ENCODE data around the gene SELENOF. TPM values are rescaled to one million over a fixed set of nuclear protein-coding genes. Genes with fewer than 3 reads are reported as not detected.
A peak's percentile ranks its signal among the peaks of the same experiment; 100 is the strongest.

Gene SELENOF
- total and polyA plus RNA-seq, 2 of the 13 experiments (the other 11 are each of a cell fraction or from before 2014, with no cell fraction given): 133 to 163 TPM

- TF ChIP-seq BCL6 (CRISPR knock-in tag; IDR thresholded peaks at IDR 0.05) (no peak), ZSCAN9 (CRISPR knock-in tag; IDR thresholded peaks at IDR 0.05; ENCODE audit: borderline replicate concordance) (0 out of 2 replicates have a peak, but pooled peaks have one; percentile 1)
Measured at GRCh38 chr1:86823386-86823785, 90.5 kb downstream of the SELENOF start (continued).

GRCh38 chr1:86822459-86822858 lies 91.5 kb downstream of the SELENOF start:
- Histone ChIP-seq H3K9ac (ENCODE audit: insufficient read depth, low read depth, low read length) (no peak overlapping the region), H3K27me3 (ENCODE audit: control insufficient read depth in 1 of 2, insufficient read depth in 2 of 2, low read length in 2 of 2) (no peaks in the 10 kb centered on the region), H2AFZ (ENCODE audit: low read length) (no peak overlapping the region), H3K79me2 (ENCODE audit: insufficient read depth, low read length) (no peaks in the 10 kb centered on the region), H3K4me3 (replicated peaks in 1 of 3; ENCODE audit: insufficient read depth in 1 of 3, low read depth in 2 of 3, low read length in 3 of 3) (no peak overlapping the region), H3K36me3 (replicated peaks in 1 of 2; ENCODE audit: control insufficient read depth in 1 of 2, insufficient read depth in 2 of 2, low read length in 2 of 2) (no peaks in the 10 kb centered on the region), H3K4me1 (ENCODE audit: insufficient read depth, low read length) (peaks cover 44% of the 10 kb centered on the region), H4K20me1 (ENCODE audit: insufficient read depth, low read length) (no peaks in the 10 kb centered on the region), H3K9me3 (ENCODE audit: low read length) (no peaks in the 10 kb centered on the region), H3K4me2 (ENCODE audit: low read depth, low read length) (no peak overlapping the region), H3K27ac (ENCODE audit: extremely low read length, insufficient read depth, low read length) (no peak overlapping the region)
- WGBS (ENCODE audit: low lambda C conversion rate): 71% methylated on average over 4 of the region's 4 CpGs
- ATAC-seq: no peak
- CTCF ChIA-PET (ENCODE audit: low intra/inter-chr PET ratio, low total read pairs): no interaction called here
- no TSS peak for BruUV-seq (replicated peaks)
- POLR2A ChIA-PET: no interaction called here
- FAIRE-seq: no peak
- TF ChIP-seq ZHX2 (IDR thresholded peaks at IDR 0.05; ENCODE audit: low read depth): no peak
- TF ChIP-seq ZHX2 (CRISPR knock-in tag; IDR thresholded peaks at IDR 0.05; ENCODE audit: borderline replicate concordance): no peak
- TF ChIP-seq ZNF816 (CRISPR knock-in tag; IDR thresholded peaks at IDR 0.05; ENCODE audit: borderline replicate concordance): 0 out of 2 replicates have a peak, but pooled peaks have one; percentile 1
- no peak for TF ChIP-seq TCF7 (IDR thresholded peaks at IDR 0.05; ENCODE audit: low read depth)
- DNase-seq (ENCODE audit: low spot score): no peak
- in situ Hi-C loops (cut with HindIII; ENCODE audit: extremely low pct_ligation_motif_present, low pct_unique_long_range_greater_than_20kb) (loop anchor here (10.0 kb wide), 1 partner anchor 262 kb away; no protein-coding TSS in a partner anchor), intact Hi-C loops (cut with micrococcal nuclease; ENCODE audit: unreplicated experiment) (no loop called here)
